Progenitor cell of endocrine pancreas (in vitro differentiated cells): ENCODE results near the gene OR1S1. TPM values are rescaled to one million over a fixed set of nuclear protein-coding genes. Genes with fewer than 3 reads are reported as not detected.

Experiments
- DNase-seq: peaks from one replicate; pipeline ENCODE4 v3.0.0; 2021; ENCODE audit warnings: low spot score; ENCODE audit not compliant: unreplicated experiment
- H3K27ac Mint-ChIP-seq: 2 replicates; pipeline ENCODE4 v1.8.0; 2021; ENCODE audit warnings: mild to moderate bottlenecking, moderate library complexity, mixed read lengths
- H3K27me3 Mint-ChIP-seq: 2 replicates; pipeline ENCODE4 v1.8.0; 2021; ENCODE audit warnings: mixed read lengths
- H3K36me3 Mint-ChIP-seq: 2 replicates; pipeline ENCODE4 v1.8.0; 2022; ENCODE audit warnings: mixed read lengths; ENCODE audit not compliant: insufficient read depth
- H3K4me1 Mint-ChIP-seq: 2 replicates; pipeline ENCODE4 v1.8.0; 2021; ENCODE audit warnings: low read depth, mixed read lengths
- H3K4me3 Mint-ChIP-seq: 2 replicates; pipeline ENCODE4 v1.8.0; 2021; ENCODE audit warnings: low read depth, mild to moderate bottlenecking, moderate library complexity, mixed read lengths
- H3K9me3 Mint-ChIP-seq: 2 replicates; pipeline ENCODE4 v1.8.0; 2021; ENCODE audit warnings: low read depth, mixed read lengths
- CTCF ChIP-seq: fragments of 200-600 bp; sonication (generic); IDR thresholded peaks from one replicate; pipeline ENCODE4 v1.5.0; 2021; ENCODE audit warnings: antibody characterized with exemption, mild to moderate bottlenecking; ENCODE audit not compliant: unreplicated experiment
- total RNA-seq: library from RNA; stranded (reverse); gene quantifications from 2 replicates; pipeline ENCODE4 v1.2.1, GENCODE V29; 2021

Gene OR1S1
- total RNA-seq, 1 donor from 2014 or later: not detected

- no peak for TF ChIP-seq CTCF
- H3K4me1 Mint-ChIP-seq: peaks cover 12% of the 10 kb centered on the region
- peaks cover 26% of the 10 kb centered on the region for H3K9me3 Mint-ChIP-seq
- no peak for DNase-seq
- H3K4me3 Mint-ChIP-seq: no peak overlapping the region
- no peaks in the 10 kb centered on the region for H3K27me3 Mint-ChIP-seq
- peaks cover 1% of the 10 kb centered on the region for H3K36me3 Mint-ChIP-seq
- H3K27ac Mint-ChIP-seq: no peak overlapping the region
Observed at GRCh38 chr11:58195939-58196338, 16.6 kb upstream of the OR1S1 start.

GRCh38 chr11:58199271-58199670, 13.2 kb upstream of the OR1S1 start:
- no peak for DNase-seq
- Mint-ChIP-seq H3K9me3 (peaks cover 31% of the 10 kb centered on the region), H3K4me1 (peaks cover 7% of the 10 kb centered on the region), H3K27me3 (no peaks in the 10 kb centered on the region), H3K4me3 (no peak overlapping the region), H3K27ac (no peak overlapping the region), H3K36me3 (peaks cover 1% of the 10 kb centered on the region)
- no peak for TF ChIP-seq CTCF

DNA sequence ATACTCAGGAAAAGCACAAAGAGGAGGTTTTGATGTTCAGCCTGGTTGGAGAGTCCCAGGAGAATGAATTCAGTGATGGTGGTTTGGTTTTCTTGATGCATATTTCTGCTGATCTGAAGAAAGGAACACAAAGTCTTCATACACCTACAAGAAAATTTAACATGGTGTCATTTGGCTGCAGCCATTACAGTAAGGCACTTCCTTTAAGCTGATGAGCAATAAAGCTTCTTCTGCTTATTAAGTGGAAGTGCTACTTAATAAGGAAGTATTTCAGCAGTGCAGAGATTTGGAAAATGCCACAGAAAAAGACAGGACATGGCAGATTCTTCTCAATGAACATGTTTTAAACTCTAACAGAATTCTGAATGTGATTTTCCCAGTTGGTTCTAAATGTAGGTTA, 8.5 kb upstream of the OR1S1 start, which contains the start of gene OR1S2:
TSS of gene OR1S2 (minus strand) at position 101 of the 400 bp plus-strand sequence. CDS start at position 101, 0 bp downstream.
- no peak for TF ChIP-seq CTCF
- H3K4me3 Mint-ChIP-seq: no peak within 1 kb of the TSS
- H3K27me3 Mint-ChIP-seq: no peaks in the 10 kb centered on the region
- peaks cover 5% of the 10 kb centered on the region for H3K4me1 Mint-ChIP-seq
- peaks cover 7% of the 10 kb centered on the region for H3K9me3 Mint-ChIP-seq
- no peak for DNase-seq
- no peak within 1 kb of the TSS for H3K27ac Mint-ChIP-seq
- no peaks in the 10 kb centered on the region for H3K36me3 Mint-ChIP-seq

DNA sequence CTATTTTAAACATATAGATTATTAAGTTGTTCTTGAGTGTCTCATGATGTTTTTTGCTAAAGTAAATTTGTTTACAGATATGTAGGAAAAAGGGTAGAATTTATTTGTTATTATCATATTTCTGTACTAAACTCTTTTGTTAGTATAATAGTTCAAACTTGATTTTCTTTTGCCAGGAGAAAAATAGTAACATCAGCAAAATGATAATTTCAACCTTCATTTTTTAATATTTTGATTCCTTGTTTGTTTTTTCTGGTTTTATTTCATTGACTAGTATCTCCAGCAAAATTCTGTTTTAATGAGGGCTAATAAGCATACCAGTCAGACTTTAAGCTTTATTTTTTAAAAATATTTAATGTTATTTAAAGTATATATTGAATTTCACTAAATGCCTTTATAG, 4.0 kb downstream of the OR1S1 start:
- Mint-ChIP-seq H3K4me1 (no peaks in the 10 kb centered on the region), H3K27me3 (no peaks in the 10 kb centered on the region)

DNA sequence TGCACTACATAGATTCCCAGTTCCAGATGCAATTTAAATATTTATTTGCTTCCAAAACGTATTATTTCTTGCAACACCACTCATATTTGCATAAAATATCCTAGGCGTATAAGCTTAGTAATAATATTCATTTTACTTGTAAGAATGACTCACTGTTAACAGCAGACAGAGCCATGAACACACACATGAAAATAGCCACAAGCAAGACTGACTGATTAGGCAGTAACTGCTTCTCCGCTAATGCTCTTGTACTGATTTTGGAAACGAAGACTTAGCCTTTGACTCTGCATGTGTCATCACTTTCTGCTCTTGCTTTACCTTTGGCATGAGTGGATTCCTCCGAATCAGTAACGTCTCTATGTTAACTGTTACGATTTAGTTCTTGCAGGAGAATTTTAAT, 10.2 kb downstream of the OR1S1 start:
- no peaks in the 10 kb centered on the region for H3K27me3 Mint-ChIP-seq
- H3K27ac Mint-ChIP-seq: no peak overlapping the region
- no peak for DNase-seq
- H3K36me3 Mint-ChIP-seq: no peaks in the 10 kb centered on the region
- no peak for TF ChIP-seq CTCF
- H3K4me1 Mint-ChIP-seq: no peaks in the 10 kb centered on the region
- H3K9me3 Mint-ChIP-seq: peaks cover under 1% of the 10 kb centered on the region
- H3K4me3 Mint-ChIP-seq: no peak overlapping the region

More for the DNA sequence above, 4.0 kb downstream of the OR1S1 start:
- TF ChIP-seq CTCF: no peak
- H3K36me3 Mint-ChIP-seq: no peaks in the 10 kb centered on the region
- H3K4me3 Mint-ChIP-seq: no peak overlapping the region
- H3K9me3 Mint-ChIP-seq: no peaks in the 10 kb centered on the region
- DNase-seq: no peak
- H3K27ac Mint-ChIP-seq: no peak overlapping the region
